Fibroblast of the conjunctiva (primary cell): ENCODE results near the gene BET1.
"Not testable (repeated sequence)": the region's sequence is repeated elsewhere in the genome, so short reads cannot be mapped to it uniquely, and the experiment has no call there.

ENCODE experiments used
- DNase-seq: peaks from one replicate; pipeline ENCODE4 v3.0.0-alpha.2; 2010; ENCODE audit warnings: low read depth

BET1 gene

DNA sequence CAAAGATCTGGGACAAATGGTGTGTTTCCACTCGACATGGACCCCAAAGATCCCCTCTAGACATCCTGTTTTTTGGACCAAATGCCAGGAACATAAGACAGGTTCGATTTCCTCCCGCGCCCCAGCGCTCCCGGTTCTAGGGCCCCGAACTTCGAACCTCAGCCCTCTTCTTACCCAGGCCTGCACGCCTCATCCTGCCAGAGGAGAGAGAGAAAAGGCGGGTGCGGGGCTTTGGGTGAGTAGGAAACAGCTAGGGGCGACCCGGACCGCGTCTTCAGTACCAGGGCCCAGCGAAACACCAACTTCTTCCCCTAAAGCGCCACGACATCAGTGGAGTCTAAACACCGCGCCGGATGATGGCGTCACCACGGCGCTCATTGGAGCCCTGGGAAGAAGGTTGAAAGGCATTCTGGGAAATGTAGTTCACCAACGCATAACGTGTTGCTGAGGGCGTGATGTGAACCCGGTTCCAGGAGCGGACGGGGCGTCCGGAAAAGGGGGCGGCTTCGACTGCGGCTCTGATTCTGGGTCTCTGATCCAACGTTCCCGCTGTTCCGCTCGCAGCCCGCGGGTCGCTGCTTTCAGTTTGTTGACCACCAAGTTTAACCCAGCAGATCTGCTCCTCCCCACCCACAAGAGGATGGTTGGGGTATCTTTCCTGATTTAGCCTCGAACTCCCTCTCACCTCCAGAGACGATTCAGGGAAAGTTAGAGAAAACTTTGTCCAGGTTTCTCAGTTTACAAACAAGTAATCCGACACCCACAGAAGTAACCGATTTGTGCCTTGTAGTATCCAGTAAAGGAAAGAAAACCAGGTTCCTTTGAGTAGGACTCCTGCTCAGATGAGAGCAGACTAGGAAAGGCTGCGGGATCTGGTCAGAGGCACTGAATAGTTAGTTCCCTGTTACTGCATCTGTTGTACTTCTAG lies at the start of gene BET1:
TSS of gene BET1 (minus strand) at position 332 of the 928 bp plus-strand sequence. CDS start at position 193, 139 bp downstream.
- peak; percentile 88 for DNase-seq

GRCh38 chr7:94053532-94053931 lies 49.4 kb upstream of the BET1 start:
- no peak for DNase-seq

GRCh38 chr7:94052398-94053180 lies 48.4 kb upstream of the BET1 start:
- DNase-seq = no peak

DNA sequence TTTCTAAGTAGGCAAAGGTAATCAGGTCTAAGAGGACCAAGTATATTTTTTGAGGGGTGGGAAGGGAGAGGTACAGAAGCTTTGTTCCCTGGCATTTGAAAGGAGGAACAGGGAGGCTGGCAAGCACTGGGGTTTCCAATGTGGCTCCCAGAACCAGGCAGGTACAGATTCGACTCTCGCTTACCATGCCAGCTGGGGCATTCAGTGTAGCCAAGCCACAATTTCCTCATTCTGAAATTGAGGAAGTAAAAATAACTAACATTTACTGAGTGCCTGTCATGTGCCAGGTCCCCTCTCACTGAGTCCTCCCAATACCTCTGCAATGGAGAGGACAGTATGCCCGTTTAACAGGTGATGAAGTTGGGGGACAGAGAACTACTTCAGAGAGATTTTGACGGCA lies 45.9 kb upstream of the BET1 start:
- no peak for DNase-seq

- DNase-seq = no peak
These were observed 45.5 kb upstream of the BET1 start for GRCh38 chr7:94049615-94050014.

DNA sequence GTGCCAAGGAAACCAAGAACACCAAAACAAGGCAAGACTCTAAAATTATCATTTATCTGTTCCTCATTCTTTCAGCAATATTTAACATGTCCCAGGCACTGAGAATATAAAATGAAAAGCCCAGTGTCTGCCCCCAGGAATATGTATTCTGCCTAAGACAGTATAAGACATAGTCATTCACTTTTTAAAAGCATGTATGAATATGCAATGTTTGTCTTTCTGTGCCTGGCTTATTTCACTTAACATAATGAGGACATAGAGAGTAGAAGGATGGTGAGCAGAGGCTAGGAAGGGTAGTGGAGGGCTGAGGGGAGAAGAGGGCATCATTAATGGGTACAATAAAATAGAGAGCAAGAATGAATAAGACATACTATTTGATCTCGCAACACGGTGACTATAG lies 44.6 kb upstream of the BET1 start:
- DNase-seq = no peak

DNA sequence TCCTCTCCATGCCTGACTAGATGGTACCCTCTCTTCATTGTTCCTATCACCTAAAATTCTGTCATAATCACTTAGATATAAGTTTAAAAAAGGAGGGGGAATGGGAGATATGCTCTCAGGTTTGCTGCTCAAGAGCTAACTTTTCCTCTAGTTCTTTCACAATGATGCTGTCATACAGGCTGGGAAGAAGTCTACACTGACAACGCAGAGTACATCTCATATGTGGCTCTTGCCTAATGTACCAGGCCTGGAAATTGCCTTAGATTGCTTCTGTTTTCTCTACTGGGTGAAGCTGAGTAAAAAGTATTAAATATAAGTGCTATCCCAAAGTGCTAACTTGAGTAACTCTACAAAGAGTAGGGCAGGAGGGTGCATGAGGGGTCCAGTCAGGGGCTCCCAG lies 43.8 kb upstream of the BET1 start:
- DNase-seq = no peak

GRCh38 chr7:94045581-94045980 lies 41.4 kb upstream of the BET1 start:
- no peak for DNase-seq

GRCh38 chr7:94044806-94045205 lies 40.7 kb upstream of the BET1 start:
- DNase-seq = no peak

- no peak for DNase-seq
These were observed 39.1 kb upstream of the BET1 start for GRCh38 chr7:94043299-94043698.

GRCh38 chr7:94042381-94042780 lies 38.2 kb upstream of the BET1 start:
- DNase-seq = no peak

DNA sequence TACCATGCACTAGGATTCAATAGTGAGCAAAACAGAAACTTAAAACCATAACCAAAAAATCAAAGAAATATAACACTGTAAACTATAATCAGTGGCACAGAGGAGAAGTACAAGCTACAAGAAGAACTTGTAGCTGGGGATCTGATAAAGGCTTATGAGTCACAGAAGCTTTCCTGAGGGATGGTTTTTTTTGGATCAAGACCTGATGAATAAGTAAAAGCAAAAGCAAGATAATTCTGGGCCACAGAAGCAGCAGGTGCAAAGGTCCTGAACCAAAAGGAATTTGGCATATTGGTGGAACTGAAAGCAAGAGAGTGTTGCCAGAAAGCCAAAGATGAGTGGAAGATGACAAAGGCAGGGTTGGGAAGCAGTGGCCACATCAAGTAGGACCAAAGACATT lies 37.4 kb upstream of the BET1 start:
- no peak for DNase-seq

GRCh38 chr7:94040254-94040653 lies 36.1 kb upstream of the BET1 start:
- DNase-seq = no peak

- no peak for DNase-seq
These were observed 35.3 kb upstream of the BET1 start for GRCh38 chr7:94039368-94040035.

- DNase-seq = no peak
These were observed 27.7 kb upstream of the BET1 start for GRCh38 chr7:94031865-94032264.

DNA sequence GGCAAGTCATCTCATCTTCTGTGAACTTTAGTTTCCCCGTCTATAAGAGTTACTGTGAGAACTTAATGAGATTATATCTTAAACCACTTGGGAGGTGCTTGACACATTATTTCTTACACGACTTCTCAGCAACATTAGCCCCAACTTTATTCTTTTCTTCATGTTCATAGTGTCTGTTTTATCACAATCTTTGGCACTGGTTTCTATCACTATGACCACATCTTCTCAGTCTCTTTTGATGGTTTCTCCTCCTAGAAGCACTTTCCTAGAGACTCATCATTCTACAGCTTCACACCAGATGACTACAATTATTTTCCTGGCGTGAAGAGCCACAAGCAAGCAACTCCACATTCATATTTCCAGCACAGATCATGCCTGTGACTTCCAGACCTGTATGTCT lies 26.5 kb upstream of the BET1 start:
- no peak for DNase-seq

GRCh38 chr7:94029976-94030375 lies 25.8 kb upstream of the BET1 start:
- DNase-seq = no peak

DNA sequence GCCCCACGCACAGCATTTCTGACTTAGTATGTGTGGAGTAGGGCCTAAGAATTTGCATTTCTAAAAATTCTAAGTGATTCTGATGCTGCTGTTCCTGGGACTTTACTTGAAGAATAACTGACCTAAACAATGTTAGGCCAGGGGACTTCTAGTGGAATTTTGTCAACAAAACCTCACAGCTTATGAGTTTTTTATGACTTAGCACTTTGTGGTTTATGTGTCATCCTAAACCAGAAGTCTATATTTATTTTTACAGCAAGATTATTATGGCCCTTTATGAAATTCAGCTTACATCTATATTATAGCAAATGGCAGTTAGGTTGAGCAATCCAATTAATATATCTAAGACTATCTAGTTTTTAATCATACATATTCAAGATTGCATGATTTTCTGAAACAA lies 24.6 kb upstream of the BET1 start:
- no peak for DNase-seq

DNA sequence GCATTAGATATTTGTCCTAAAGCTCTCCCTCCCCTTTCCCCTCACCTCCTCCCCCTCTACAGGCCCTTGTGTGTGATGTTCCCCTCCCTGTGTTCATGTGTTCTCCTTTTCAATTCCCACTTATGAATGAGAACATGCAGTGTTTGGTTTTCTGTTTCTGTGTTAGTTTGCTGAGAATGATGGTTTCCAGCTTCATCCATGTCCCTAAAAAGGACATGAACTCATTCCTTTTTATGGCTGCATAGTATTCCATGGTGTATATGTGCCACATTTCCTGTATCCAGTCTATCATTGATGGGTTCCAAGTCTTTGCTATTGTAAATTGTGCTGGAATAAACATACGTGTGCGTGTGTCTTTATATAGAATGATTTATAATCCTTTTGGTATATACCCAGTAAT lies 22.5 kb upstream of the BET1 start:
- not testable (repeated sequence) for DNase-seq

GRCh38 chr7:94022550-94022949 lies 18.4 kb upstream of the BET1 start:
- DNase-seq = no peak

DNA sequence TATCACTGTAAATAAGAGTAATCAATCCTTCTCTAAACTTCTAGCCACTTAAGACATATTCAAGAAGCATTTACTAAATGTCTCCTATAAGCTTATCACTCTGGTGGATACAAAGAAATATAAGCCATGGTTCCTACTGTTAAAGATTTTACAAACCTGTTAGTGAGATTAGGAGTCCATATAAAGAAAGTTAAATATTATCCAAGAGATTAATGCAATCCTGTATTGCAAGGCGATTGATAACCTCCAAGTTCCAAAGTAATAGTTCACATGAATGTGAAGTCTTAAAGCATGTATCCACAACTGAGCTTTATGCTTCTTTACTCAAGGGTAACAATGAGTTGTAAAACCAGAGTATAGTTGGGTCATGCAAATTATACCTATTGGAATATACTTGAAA lies 12.6 kb upstream of the BET1 start:
- DNase-seq = no peak

GRCh38 chr7:94015538-94015937 lies 11.4 kb upstream of the BET1 start:
- DNase-seq = no peak

DNA sequence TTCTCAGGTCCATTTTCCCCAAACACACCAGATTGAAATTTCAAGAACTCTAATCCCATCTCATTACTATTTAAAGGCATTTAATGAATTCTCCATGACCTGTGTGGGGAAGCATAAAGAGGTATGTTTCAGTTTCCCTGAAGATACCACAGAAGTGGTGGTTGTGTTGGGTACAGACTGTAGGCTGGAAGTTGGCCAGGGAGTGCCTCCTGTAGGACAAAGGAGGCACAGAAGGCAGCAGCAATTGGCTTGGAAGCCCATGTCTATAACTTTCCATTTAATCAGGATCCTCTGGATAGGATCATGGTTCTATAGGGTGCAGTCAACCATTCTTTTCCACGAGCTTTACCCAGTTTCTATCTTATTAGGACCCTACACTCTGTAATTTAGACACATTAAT lies 8.6 kb upstream of the BET1 start:
- no peak for DNase-seq
